Cardiac muscle cell (in vitro differentiated cells and primary cell): Measurements from ENCODE around the gene NEMP2. TPM values are rescaled to one million over a fixed set of nuclear protein-coding genes. Genes with fewer than 3 reads are reported as not detected.

Experiments used
- DNase-seq, 2 donors: peaks; one replicate each; pipeline versions ENCODE4 v3.0.0 to v3.0.0-alpha.2; 2010 to 2017; ENCODE audit warnings: low read depth in 1 of 2, low spot score in 1 of 2
- H3K27ac ChIP-seq: fragments of 200-600 bp; sonication (generic); 2 replicates; pipeline ENCODE4 v1.5.1; 2016
- H3K27me3 ChIP-seq: fragments of 200-600 bp; sonication (generic); 2 replicates; pipeline ENCODE4 v1.6.0; 2016; ENCODE audit warnings: control low read depth
- H3K36me3 ChIP-seq: fragments of 200-600 bp; sonication (generic); 2 replicates; pipeline ENCODE4 v1.5.1; 2016; ENCODE audit warnings: control low read depth
- H3K4me1 ChIP-seq: fragments of 200-600 bp; sonication (generic); 2 replicates; pipeline ENCODE4 v1.8.1; 2017; ENCODE audit warnings: low read depth, mild to moderate bottlenecking, mixed run types
- H3K4me3 ChIP-seq: fragments of 200-600 bp; sonication (generic); 2 replicates; pipeline ENCODE4 v1.5.1; 2016; ENCODE audit warnings: mild to moderate bottlenecking
- H3K9me3 ChIP-seq: fragments of 200-600 bp; sonication (generic); 2 replicates; pipeline ENCODE4 v1.5.1; 2017; ENCODE audit warnings: low read depth, mild to moderate bottlenecking, control low read depth
- polyA plus RNA-seq: library from polyadenylated mRNA; unstranded; fragments of >200 nt; fragmentation: Nextera tagmentation; extraction: Ambion mirVana; gene quantifications from 2 replicates; pipeline ENCODE4 v1.2.1, GENCODE V29; 2016
- total RNA-seq: library from RNA; depleted of rRNA; stranded (reverse); fragments of >200 nt; gene quantifications from 2 replicates; pipeline ENCODE4 v1.2.3, GENCODE V29; 2016
- TF ChIP-seq, protein P1 (sequence below): IDR thresholded peaks from 2 replicates; pipeline ENCODE4 v1.5.1; 2012; ENCODE audit warnings: low read depth, mild to moderate bottlenecking, low read length

The NEMP2 gene
- total and polyA plus RNA-seq, 2 experiments from 2014 or later: 2.5 to 5.4 TPM

DNA sequence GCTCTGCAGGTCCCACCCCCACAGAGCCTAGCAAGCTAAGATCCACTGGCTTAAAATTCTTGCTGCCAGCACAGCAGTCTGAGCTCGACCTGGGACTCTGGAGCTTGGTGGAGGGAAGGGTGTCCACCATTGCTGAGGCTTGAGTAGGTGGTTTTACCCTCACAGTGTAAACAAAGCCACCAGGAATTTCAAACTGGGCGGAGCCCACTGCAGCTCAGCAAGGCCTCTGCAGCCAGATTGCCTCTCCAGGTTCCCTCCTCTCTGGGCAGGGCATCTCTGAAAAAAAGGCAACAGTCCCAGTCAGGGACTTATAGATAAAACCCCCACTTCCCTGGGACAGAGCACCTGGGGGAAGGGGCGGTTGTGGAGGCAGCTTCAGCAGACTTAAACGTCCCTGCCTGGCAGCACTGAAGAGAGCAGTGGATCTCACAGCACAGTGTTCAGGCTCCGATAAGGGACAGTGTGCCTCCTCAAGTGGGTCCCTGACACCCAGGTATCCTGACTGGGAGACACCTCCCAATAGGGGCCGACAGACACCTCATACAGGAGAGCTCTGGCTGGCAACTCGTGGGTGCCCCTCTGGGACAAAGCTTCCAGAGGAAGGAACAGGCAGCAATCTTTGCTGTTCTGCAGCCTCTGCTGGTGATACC is 20.0 kb upstream of the NEMP2 start:
- Histone ChIP-seq H3K27ac (no peak overlapping the region), H3K36me3 (no peaks in the 10 kb centered on the region), H3K4me3 (no peak overlapping the region), H3K27me3 (no peaks in the 10 kb centered on the region), H3K4me1 (no peaks in the 10 kb centered on the region), H3K9me3 (no peaks in the 10 kb centered on the region)
- no peak for DNase-seq
- TF ChIP-seq, protein P1, sequence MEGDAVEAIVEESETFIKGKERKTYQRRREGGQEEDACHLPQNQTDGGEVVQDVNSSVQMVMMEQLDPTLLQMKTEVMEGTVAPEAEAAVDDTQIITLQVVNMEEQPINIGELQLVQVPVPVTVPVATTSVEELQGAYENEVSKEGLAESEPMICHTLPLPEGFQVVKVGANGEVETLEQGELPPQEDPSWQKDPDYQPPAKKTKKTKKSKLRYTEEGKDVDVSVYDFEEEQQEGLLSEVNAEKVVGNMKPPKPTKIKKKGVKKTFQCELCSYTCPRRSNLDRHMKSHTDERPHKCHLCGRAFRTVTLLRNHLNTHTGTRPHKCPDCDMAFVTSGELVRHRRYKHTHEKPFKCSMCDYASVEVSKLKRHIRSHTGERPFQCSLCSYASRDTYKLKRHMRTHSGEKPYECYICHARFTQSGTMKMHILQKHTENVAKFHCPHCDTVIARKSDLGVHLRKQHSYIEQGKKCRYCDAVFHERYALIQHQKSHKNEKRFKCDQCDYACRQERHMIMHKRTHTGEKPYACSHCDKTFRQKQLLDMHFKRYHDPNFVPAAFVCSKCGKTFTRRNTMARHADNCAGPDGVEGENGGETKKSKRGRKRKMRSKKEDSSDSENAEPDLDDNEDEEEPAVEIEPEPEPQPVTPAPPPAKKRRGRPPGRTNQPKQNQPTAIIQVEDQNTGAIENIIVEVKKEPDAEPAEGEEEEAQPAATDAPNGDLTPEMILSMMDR: no peak

DNA sequence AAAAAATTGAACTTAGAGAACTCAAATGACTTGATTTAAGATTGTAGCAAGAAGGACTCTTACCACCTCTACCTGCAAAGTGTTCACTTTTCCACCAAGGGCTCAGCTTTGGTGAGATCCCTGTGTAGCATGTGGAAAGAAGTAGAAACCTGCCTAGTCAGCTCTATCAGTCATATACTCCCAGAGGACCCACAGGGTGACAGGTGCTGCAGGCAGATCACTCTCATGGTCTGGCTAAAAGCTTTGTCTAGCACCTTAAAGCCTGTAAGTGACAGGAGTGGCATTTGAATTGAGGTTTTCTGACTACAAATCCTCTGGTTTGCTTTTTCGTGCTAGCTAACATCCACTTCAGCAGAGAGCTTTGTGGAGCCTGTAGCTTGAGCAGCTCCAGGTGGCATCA is 18.7 kb upstream of the NEMP2 start:
- no peaks in the 10 kb centered on the region for H3K4me1 ChIP-seq
- no peaks in the 10 kb centered on the region for H3K27me3 ChIP-seq
- no peak for DNase-seq
- no peaks in the 10 kb centered on the region for H3K36me3 ChIP-seq
- H3K9me3 ChIP-seq: no peaks in the 10 kb centered on the region
- no peak overlapping the region for H3K4me3 ChIP-seq
- TF ChIP-seq, protein P1: no peak
- no peak overlapping the region for H3K27ac ChIP-seq

DNA sequence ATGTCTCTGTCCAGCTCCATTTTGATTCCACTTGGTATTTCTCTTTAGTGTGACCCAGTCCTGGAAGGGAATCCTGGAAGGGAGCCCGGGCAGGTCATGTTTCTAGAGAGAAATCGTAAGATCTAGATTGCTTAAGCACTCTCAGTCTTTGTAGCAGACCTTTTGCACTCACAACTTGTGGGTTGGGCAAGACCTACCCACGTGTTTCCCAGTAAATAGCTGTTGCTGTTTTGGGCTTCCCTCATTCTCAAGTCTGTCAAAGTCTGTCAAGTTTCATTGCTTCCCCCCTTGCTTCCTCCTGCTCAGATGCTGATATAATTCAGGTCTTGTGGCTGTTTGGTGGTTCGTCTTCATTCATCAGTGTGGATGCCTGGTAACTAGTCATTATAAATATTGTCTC is 17.4 kb upstream of the NEMP2 start:
- H3K4me3 ChIP-seq: no peak overlapping the region
- TF ChIP-seq, protein P1: no peak
- H3K9me3 ChIP-seq: no peaks in the 10 kb centered on the region
- no peaks in the 10 kb centered on the region for H3K36me3 ChIP-seq
- no peaks in the 10 kb centered on the region for H3K4me1 ChIP-seq
- DNase-seq: peak in 1 of 2 donors; percentile 76
- no peak overlapping the region for H3K27ac ChIP-seq
- no peaks in the 10 kb centered on the region for H3K27me3 ChIP-seq

DNA sequence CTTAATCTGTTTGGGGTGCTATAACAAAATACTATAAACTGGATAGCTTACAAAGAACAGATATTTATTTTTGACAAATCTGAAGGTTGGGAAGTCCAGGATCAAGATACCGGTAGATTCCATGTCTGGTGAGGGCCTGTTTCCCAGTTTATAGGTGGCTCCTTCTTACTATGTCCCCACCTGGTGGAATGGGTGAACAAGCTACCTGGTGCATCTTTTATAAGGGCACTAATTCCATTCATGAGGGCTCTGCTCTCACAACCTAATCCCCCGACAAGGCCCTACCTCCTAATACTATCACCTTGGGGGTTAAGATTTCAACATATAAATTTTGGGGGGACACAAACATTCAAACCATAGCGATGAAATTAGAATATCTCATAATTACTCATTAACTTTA is 15.6 kb upstream of the NEMP2 start:
- no peaks in the 10 kb centered on the region for H3K4me1 ChIP-seq
- TF ChIP-seq, protein P1: no peak
- no peaks in the 10 kb centered on the region for H3K36me3 ChIP-seq
- H3K27ac ChIP-seq: no peak overlapping the region
- no peaks in the 10 kb centered on the region for H3K9me3 ChIP-seq
- no peaks in the 10 kb centered on the region for H3K27me3 ChIP-seq
- no peak overlapping the region for H3K4me3 ChIP-seq
- DNase-seq: no peak

DNA sequence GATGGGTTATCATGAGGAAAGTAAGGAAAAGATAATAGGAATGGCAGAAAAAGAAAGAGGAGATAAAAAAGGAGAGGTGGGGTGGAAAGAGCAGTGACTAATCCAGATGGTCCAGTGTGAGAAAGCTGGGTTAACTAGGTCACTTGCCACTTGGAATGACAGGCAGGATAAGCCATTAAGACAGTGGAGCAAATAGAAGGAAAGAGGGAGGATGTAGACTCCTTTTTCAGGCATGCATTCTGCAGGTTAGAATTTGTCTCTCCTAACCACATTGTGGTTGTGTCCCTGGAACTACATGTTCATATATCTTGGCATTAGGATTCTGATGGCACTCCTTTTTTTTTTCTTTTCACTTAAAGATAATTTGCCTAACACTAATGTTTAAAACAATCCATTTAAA is 13.4 kb upstream of the NEMP2 start:
- no peak for DNase-seq
- no peaks in the 10 kb centered on the region for H3K36me3 ChIP-seq
- H3K9me3 ChIP-seq: no peaks in the 10 kb centered on the region
- no peaks in the 10 kb centered on the region for H3K27me3 ChIP-seq
- TF ChIP-seq, protein P1: no peak
- no peak overlapping the region for H3K4me3 ChIP-seq
- no peaks in the 10 kb centered on the region for H3K4me1 ChIP-seq
- no peak overlapping the region for H3K27ac ChIP-seq

DNA sequence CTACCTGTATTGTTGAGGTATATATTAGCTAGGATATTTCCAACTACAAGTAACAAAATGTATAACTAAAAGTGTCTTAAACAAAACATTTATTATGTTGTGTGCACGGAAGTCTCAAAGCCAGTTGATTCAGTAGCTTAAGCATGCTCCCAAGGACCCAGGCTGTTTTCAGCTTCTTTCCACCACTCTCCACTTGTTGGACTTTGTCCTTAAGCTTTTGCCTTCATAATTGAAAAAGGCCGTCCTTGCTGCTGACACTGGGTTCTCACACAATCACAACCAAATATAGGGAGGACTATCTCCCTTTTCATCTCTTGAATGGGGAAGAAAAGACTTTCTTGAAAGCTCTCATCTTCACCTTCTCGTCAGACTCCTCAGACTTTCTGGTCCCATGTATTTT is 12.2 kb upstream of the NEMP2 start:
- TF ChIP-seq, protein P1: no peak
- no peak for DNase-seq
- no peaks in the 10 kb centered on the region for H3K9me3 ChIP-seq
- H3K27ac ChIP-seq: no peak overlapping the region
- no peaks in the 10 kb centered on the region for H3K36me3 ChIP-seq
- no peaks in the 10 kb centered on the region for H3K27me3 ChIP-seq
- H3K4me1 ChIP-seq: no peaks in the 10 kb centered on the region
- no peak overlapping the region for H3K4me3 ChIP-seq
